Heart right ventricle (tissue), 16 donors: ENCODE data around the gene DCST2. TPM values are rescaled to one million over a fixed set of nuclear protein-coding genes. Genes with fewer than 3 reads are reported as not detected.

ENCODE experiments used
- ATAC-seq, 8 donors: fragments of 200-7000 bp; cut with Tn5 transposase; one replicate each; pipeline ENCODE4 v1.9.1; 2020; ENCODE audit warnings: mild to moderate bottlenecking in 8 of 8, moderate library complexity in 8 of 8, moderate number of reproducible peaks in 1 of 8
- DNase-seq, 2 donors: peaks; one replicate each; pipeline ENCODE4 v3.0.0-alpha.2; 2020
- H3K27ac ChIP-seq, 10 donors: fragments of 200-600 bp; sonication (generic) in 2 of 10; one replicate each; pipeline versions ENCODE4 v1.5.0 to v1.8.0; 2020 to 2022; ENCODE audit warnings: mild to moderate bottlenecking in 3 of 10
- H3K27me3 ChIP-seq, 7 donors: fragments of 200-600 bp; one replicate each; pipeline ENCODE4 v1.8.0; 2021 to 2022; ENCODE audit warnings: mild to moderate bottlenecking in 2 of 7
- H3K36me3 ChIP-seq, 9 donors: fragments of 200-600 bp; sonication (generic) in 1 of 9; one replicate each; pipeline versions ENCODE4 v1.5.0 to v1.8.0; 2020 to 2022; ENCODE audit warnings: mild to moderate bottlenecking in 2 of 9
- H3K4me1 ChIP-seq, 9 donors: fragments of 200-600 bp; sonication (generic) in 1 of 9; one replicate each; pipeline versions ENCODE4 v1.5.0 to v1.8.0; 2020 to 2022; ENCODE audit warnings: mild to moderate bottlenecking in 4 of 9
- H3K4me3 ChIP-seq, 10 donors: fragments of 200-600 bp; sonication (generic) in 2 of 10; one replicate each; pipeline versions ENCODE4 v1.5.0 to v1.8.0; 2020 to 2022; ENCODE audit warnings: mild to moderate bottlenecking in 7 of 10, moderate library complexity in 2 of 10
- H3K9me3 ChIP-seq, 11 donors: fragments of 200-600 bp in 10 of 11; sonication (generic) in 2 of 11; one replicate each; pipeline versions ENCODE4 v1.5.0 to v1.8.0; 2013 to 2022; ENCODE audit warnings: mild to moderate bottlenecking in 2 of 11, control low read depth in 1 of 11, moderate library complexity in 1 of 11
- CTCF ChIP-seq, 9 donors: fragments of 200-600 bp; sonication (generic) in 2 of 9; IDR thresholded peaks; one replicate each; pipeline versions ENCODE4 v1.5.0 to v1.8.0; 2021 to 2022; ENCODE audit warnings: antibody characterized with exemption in 9 of 9, mild to moderate bottlenecking in 5 of 9, moderate library complexity in 1 of 9
- WGBS, 2 donors: extraction: QIAGEN DNeasy Blood & Tissue Kit; methylation state at CpG; one replicate each; pipeline ENCODE4 v1.1.7; 2013; ENCODE audit warnings: inconsistent platforms in 1 of 2; 5-methylcytosine and 5-hydroxymethylcytosine counted together
- intact Hi-C, 10 donors: fragments of 100-400 bp; cut with DNase I; formaldehyde crosslinking; loops; one replicate each; pipeline versions ENCODE4 v1.11.1 to v1.14.2; 2022
- polyA plus RNA-seq, 2 donors: library from polyadenylated mRNA; stranded (reverse); fragments of 200-250 nt; gene quantifications; one replicate each; pipeline ENCODE4 v1.2.3, GENCODE V29; 2013
- total RNA-seq, 10 donors: library from RNA; stranded (reverse); fragmentation: NEBNext Ultra II Directional in 3 of 10; extraction: Animal tissue kit (Norgen Biotek cat#: 25700) in 3 of 10; gene quantifications; one replicate each; pipeline versions ENCODE4 v1.2.1 to v1.2.4, GENCODE V29; 2021 to 2023
- donor health status: Arrhythmogenic right ventricular cardiomyopathy.
- donor health status: ischemic (EF 13 %, LVEDD 7.1; RV severe dilation, severe dysfunction).
- donor health status: healthy with polysubstance abuse.
- donor health status: DM: no; HTN: yes; CAD: no.
- donor health status: DM: no; HTN: no; CAD: no.
- donor health status: ischemic (EF 25% LVEDD 6.9; RV normal size, moderate dysfunction).
- donor health status: ischemic (EF 25% LVEDD 5.7; RV mildly dilated, moderate dysfunction).
- donor health status: healthy.
- donor health status: DM: yes; HTN: yes; CAD: no.
- donor health status: Ischemic cardiomyopathy.
- donor health status: ischemic (EF 35%, LVEDD 5.7; RV mildly dilated, moderate dysfunction).
- donor health status: nonischemic (EF 11% LVEDD 7.7; RV severe dilation, severe dysfunction).
- donor health status: DM: yes; HTN: yes; CAD: no.
- donor health status: PGD.
- donor health status: ischemic (EF 29% LVEDD 5.4; RV normal size, mild dysfunction).
- donor health status: nonischemic (EF 23%, LVEDD 6.1; RV moderate dilation, normal function).

Gene DCST2
- total and polyA plus RNA-seq, 12 donors = 0.15 to 1.8 (median 0.32) TPM; not detected in 1

- DNase-seq = no peak
Observed at GRCh38 chr1:154992721-154993571, 40.6 kb downstream of the DCST2 start.

GRCh38 chr1:154990276-154990675, 43.3 kb downstream of the DCST2 start:
- H3K36me3 ChIP-seq = peaks cover 0 to 65% (median 12%) of the 10 kb centered on the region in 9 donors
- intact Hi-C loops = no loop called here
- ATAC-seq = no peak
- TF ChIP-seq CTCF (IDR thresholded peaks at IDR 0.05) = no peak
- H3K27me3 ChIP-seq = no peaks in the 10 kb centered on the region
- DNase-seq = no peak
- peaks cover 0 to 3% (median 0%) of the 10 kb centered on the region in 9 donors for H3K4me1 ChIP-seq
- no peak overlapping the region for H3K4me3 ChIP-seq
- H3K9me3 ChIP-seq = no peaks in the 10 kb centered on the region
- H3K27ac ChIP-seq = no peak overlapping the region
- 93% methylated on average over 8 of the region's 8 CpGs for WGBS, 2 donors

More at GRCh38 chr1:154992721-154993571, 40.6 kb downstream of the DCST2 start:
- H3K4me3 ChIP-seq = no peak overlapping the region
- H3K4me1 ChIP-seq = peaks cover 0 to 21% (median 0%) of the 10 kb centered on the region in 9 donors
- TF ChIP-seq CTCF (IDR thresholded peaks at IDR 0.05) = no peak
- no peak overlapping the region for H3K27ac ChIP-seq
- WGBS, 2 donors = 87 to 89% methylated on average over 14 of the region's 14 CpGs
- peaks cover 0 to 47% (median 12%) of the 10 kb centered on the region in 9 donors for H3K36me3 ChIP-seq
- H3K27me3 ChIP-seq = no peaks in the 10 kb centered on the region
- ATAC-seq = peak in 4 of 8 donors; percentile 10 to 14 (median 12)
- intact Hi-C loops = no loop called here
- H3K9me3 ChIP-seq = no peaks in the 10 kb centered on the region

GRCh38 chr1:154989195-154989860, 44.3 kb downstream of the DCST2 start:
- H3K27me3 ChIP-seq = no peaks in the 10 kb centered on the region
- H3K4me3 ChIP-seq = no peak overlapping the region
- H3K4me1 ChIP-seq = peaks cover 0 to 10% (median 2%) of the 10 kb centered on the region in 9 donors
- peaks cover 0 to 69% (median 12%) of the 10 kb centered on the region in 9 donors for H3K36me3 ChIP-seq
- no peak for DNase-seq
- H3K9me3 ChIP-seq = no peaks in the 10 kb centered on the region
- H3K27ac ChIP-seq = no peak overlapping the region
- TF ChIP-seq CTCF (IDR thresholded peaks at IDR 0.05) = no peak
- no peak for ATAC-seq
- intact Hi-C loops = no loop called here
- WGBS, 2 donors = 87 to 89% methylated on average over 3 of the region's 3 CpGs

- Histone ChIP-seq H3K36me3 (peaks cover 0 to 68% (median 12%) of the 10 kb centered on the region in 9 donors), H3K27me3 (no peaks in the 10 kb centered on the region), H3K27ac (no peak overlapping the region), H3K4me3 (no peak overlapping the region), H3K9me3 (no peaks in the 10 kb centered on the region), H3K4me1 (peaks cover 3 to 18% (median 11%) of the 10 kb centered on the region in 9 donors)
- intact Hi-C loops = no loop called here
- WGBS, 2 donors = 87% methylated on average over 17 of the region's 17 CpGs
- peak in 1 of 9 donors; percentile 17 for TF ChIP-seq CTCF (IDR thresholded peaks at IDR 0.05)
- ATAC-seq (no peak), DNase-seq (no peak)
Observed at GRCh38 chr1:154988058-154988954, 45.3 kb downstream of the DCST2 start.
